Lung (tissue), 12 donors: ENCODE measurements around the gene FHOD3. TPM values are rescaled to one million over a fixed set of nuclear protein-coding genes. Genes with fewer than 3 reads are reported as not detected.
A peak's percentile ranks its signal among the peaks of the same experiment; 100 is the strongest.

Source experiments
- ATAC-seq: fragments of 200-7000 bp; cut with Tn5 transposase; one replicate; pipeline ENCODE4 v1.9.1; 2020; ENCODE audit warnings: moderate number of reproducible peaks; ENCODE audit not compliant: insufficient read depth, low FRiP score
- DNase-seq, 3 donors: peaks; one replicate each; pipeline ENCODE4 v3.0.0-alpha.2; 2013 to 2017
- H3K27ac ChIP-seq, 2 donors: one replicate each; pipeline ENCODE4 v1.5.1; 2013; ENCODE audit warnings: mild to moderate bottlenecking in 2 of 2, moderate library complexity in 2 of 2, control low read depth in 1 of 2, inconsistent platforms in 1 of 2, low read depth in 1 of 2, low read length in 1 of 2
- H3K27me3 ChIP-seq, 3 donors: one replicate each; pipeline ENCODE4 v1.5.1; 2013; ENCODE audit warnings: low read length in 2 of 3; ENCODE audit not compliant: control insufficient read depth in 3 of 3, insufficient read depth in 3 of 3
- H3K36me3 ChIP-seq, 4 donors: one replicate each; pipeline ENCODE4 v1.5.1; 2013; ENCODE audit warnings: low read length in 4 of 4, mild to moderate bottlenecking in 1 of 4, moderate library complexity in 1 of 4; ENCODE audit not compliant: control insufficient read depth in 4 of 4, insufficient read depth in 4 of 4
- H3K4me1 ChIP-seq, 5 donors: one replicate each; pipeline ENCODE4 v1.5.1; 2013; ENCODE audit warnings: low read length in 5 of 5, mild to moderate bottlenecking in 2 of 5, moderate library complexity in 1 of 5; ENCODE audit not compliant: control insufficient read depth in 5 of 5, insufficient read depth in 5 of 5
- H3K4me3 ChIP-seq: one replicate; pipeline ENCODE4 v1.5.1; 2013; ENCODE audit warnings: mild to moderate bottlenecking, control low read depth, moderate library complexity
- H3K9ac ChIP-seq, 2 donors: one replicate each; pipeline ENCODE4 v1.5.1; 2013; ENCODE audit warnings: low read length in 2 of 2, control low read depth in 1 of 2; ENCODE audit not compliant: insufficient read depth in 1 of 2
- H3K9me3 ChIP-seq, 4 donors: one replicate each; pipeline ENCODE4 v1.5.1; 2013; ENCODE audit warnings: low read length in 3 of 4, mild to moderate bottlenecking in 1 of 4, moderate library complexity in 1 of 4; ENCODE audit not compliant: control insufficient read depth in 4 of 4, insufficient read depth in 3 of 4
- CTCF ChIP-seq: IDR thresholded peaks from 2 replicates; pipeline ENCODE4 v1.5.1; 2012; ENCODE audit warnings: mild to moderate bottlenecking; ENCODE audit errors: control extremely low read depth, extremely low read depth
- WGBS, 2 donors: extraction: QIAGEN DNeasy Blood & Tissue Kit; methylation state at CpG; one replicate each; pipeline ENCODE4 v1.1.7; 2013; 5-methylcytosine and 5-hydroxymethylcytosine counted together
- polyA plus RNA-seq, 2 donors: library from polyadenylated mRNA; stranded (reverse); fragments of 200-250 nt; gene quantifications; one replicate each; pipeline ENCODE4 v1.2.1, GENCODE V29; 2013
- total RNA-seq, 2 donors: library from RNA; depleted of rRNA in 1 of 2; stranded (reverse); fragments of >200 nt in 1 of 2; gene quantifications; one replicate each; pipeline ENCODE4 v1.2.1, GENCODE V29; 2014 to 2021
- donor health status: control.
- donor health status: control.
- donor health status: Bipolar disorder and iron deficiency.
- donor health status: healthy.
- donor health status: DM: yes; HTN: yes; CAD: no.

Gene FHOD3
- total and polyA plus RNA-seq, 4 donors: 1.0 to 7.4 (median 2.9) TPM

GRCh38 chr18:36494160-36494437, 196.6 kb downstream of the FHOD3 start:
- no peaks in the 10 kb centered on the region for H3K4me1 ChIP-seq
- peak overlapping the region in 1 of 2 donors; percentile 52 for H3K27ac ChIP-seq
- peaks cover 0 to 3% (median 0%) of the 10 kb centered on the region in 4 donors for H3K9me3 ChIP-seq
- ATAC-seq (no peak), DNase-seq (no peak)
- H3K27me3 ChIP-seq: no peaks in the 10 kb centered on the region
- H3K36me3 ChIP-seq: no peaks in the 10 kb centered on the region
- no peak for TF ChIP-seq CTCF
- H3K4me3 ChIP-seq: no peak overlapping the region
- no peak overlapping the region for H3K9ac ChIP-seq

GRCh38 chr18:36496022-36496421, 198.5 kb downstream of the FHOD3 start:
- no peak for TF ChIP-seq CTCF

GRCh38 chr18:36499938-36500337, 202.4 kb downstream of the FHOD3 start:
- Histone ChIP-seq H3K27ac (peak overlapping the region in 1 of 2 donors; percentile 35), H3K9ac (no peak overlapping the region), H3K27me3 (no peaks in the 10 kb centered on the region), H3K4me3 (no peak overlapping the region), H3K9me3 (peaks cover 0 to 3% (median 0%) of the 10 kb centered on the region in 4 donors), H3K4me1 (peaks cover 0 to 5% (median 0%) of the 10 kb centered on the region in 5 donors), H3K36me3 (no peaks in the 10 kb centered on the region)
- DNase-seq: no peak
- WGBS, 2 donors: 46 to 53% methylated on average over 3 of the region's 3 CpGs
- no peak for TF ChIP-seq CTCF
- no peak for ATAC-seq

More at GRCh38 chr18:36496022-36496421, 198.5 kb downstream of the FHOD3 start:
- ATAC-seq: no peak
- H3K36me3 ChIP-seq: no peaks in the 10 kb centered on the region
- no peak overlapping the region for H3K27ac ChIP-seq
- H3K4me3 ChIP-seq: no peak overlapping the region
- peaks cover 0 to 5% (median 0%) of the 10 kb centered on the region in 5 donors for H3K4me1 ChIP-seq
- H3K27me3 ChIP-seq: no peaks in the 10 kb centered on the region
- no peak for DNase-seq
- peaks cover 0 to 3% (median 0%) of the 10 kb centered on the region in 4 donors for H3K9me3 ChIP-seq
- no peak overlapping the region for H3K9ac ChIP-seq

GRCh38 chr18:36501100-36501499, 203.6 kb downstream of the FHOD3 start:
- Histone ChIP-seq H3K27me3 (no peaks in the 10 kb centered on the region), H3K27ac (no peak overlapping the region)

More at GRCh38 chr18:36501100-36501499, 203.6 kb downstream of the FHOD3 start:
- H3K9me3 ChIP-seq: peaks cover 0 to 3% (median 0%) of the 10 kb centered on the region in 4 donors
- WGBS, 2 donors: 79 to 80% methylated on average over 2 of the region's 2 CpGs
- H3K9ac ChIP-seq: no peak overlapping the region
- ATAC-seq: no peak
- H3K4me3 ChIP-seq: no peak overlapping the region
- TF ChIP-seq CTCF: no peak
- H3K36me3 ChIP-seq: no peaks in the 10 kb centered on the region
- peaks cover 0 to 5% (median 0%) of the 10 kb centered on the region in 5 donors for H3K4me1 ChIP-seq
- no peak for DNase-seq
